ENCODE results near the gene MFSD12. TPM values are rescaled to one million over a fixed set of nuclear protein-coding genes. Genes with fewer than 3 reads are reported as not detected.
A peak's percentile ranks its signal among the peaks of the same experiment; 100 is the strongest.

Gene MFSD12
- total and polyA plus RNA-seq, 2 of the 8 experiments (the other 6 are each of a cell fraction or from before 2014, with no cell fraction given), result 59.6 to 71.3 TPM

GRCh38 chr19:3572855-3573161 lies 15.4 kb upstream of the MFSD12 start, which contains the start of gene HMG20B:
TSS of gene HMG20B (plus strand) at chr19:3572944. CDS start at chr19:3573310, 366 bp downstream.
- Histone ChIP-seq H3K9me3 (ENCODE audit: insufficient read depth in 2 of 2, low read depth in 1 of 2, low read length in 1 of 2) (no peaks in the 10 kb centered on the region), H4K5ac (ENCODE audit: insufficient read length, low read depth, low read length) (no peak within 1 kb of the TSS), H3K56ac (replicated peaks; ENCODE audit: insufficient read length, low read depth, low read length) (no peak within 1 kb of the TSS), H3K79me1 (ENCODE audit: low read depth, low read length) (no peaks in the 10 kb centered on the region), H3K14ac (ENCODE audit: insufficient read length) (no peak within 1 kb of the TSS), H3K79me2 (ENCODE audit: control insufficient read depth in 1 of 2, insufficient read depth in 2 of 2, low read length in 2 of 2) (no peaks in the 10 kb centered on the region), H3K4me2 (ENCODE audit: insufficient read depth in 1 of 2, low read depth in 2 of 2, low read length in 2 of 2) (peak within 1 kb of the TSS; percentile 70 to 77), H2BK20ac (ENCODE audit: low read length) (no peak within 1 kb of the TSS), H4K20me1 (replicated peaks in 1 of 2; ENCODE audit: control insufficient read depth in 1 of 2, insufficient read depth in 2 of 2, low read length in 2 of 2) (peaks cover 3 to 8% of the 10 kb centered on the region in 2 experiments), H2BK5ac (ENCODE audit: low read depth, low read length) (peak within 1 kb of the TSS; percentile 24), H3K18ac (ENCODE audit: extremely low read depth, low read length) (peak within 1 kb of the TSS; percentile 32), H2AFZ (ENCODE audit: low read length) (no peak within 1 kb of the TSS), H3K9ac (replicated peaks in 1 of 4; ENCODE audit: extremely low read depth in 1 of 4, low read depth in 3 of 4, low read length in 3 of 4) (peak within 1 kb of the TSS in 3 of 4 experiments; percentile 42 to 60 (median 56); a peak in 5 of 7 replicates), H4K91ac (replicated peaks; ENCODE audit: insufficient read length, low read length) (no peak within 1 kb of the TSS), H2BK12ac (ENCODE audit: low read depth, low read length) (no peak within 1 kb of the TSS), H2BK15ac (ENCODE audit: low read length) (no peak within 1 kb of the TSS), H3K27ac (ENCODE audit: low read depth, low read length) (peak within 1 kb of the TSS; percentile 51; the same call in 1 of the 2 replicates), H3K4ac (replicated peaks; ENCODE audit: insufficient read length, low read depth, low read length) (peak within 1 kb of the TSS; percentile 69), H2AK5ac (ENCODE audit: low read depth, low read length) (no peak within 1 kb of the TSS), H3K23me2 (ENCODE audit: low read depth, low read length) (peaks cover 21% of the 10 kb centered on the region; the same call in 1 of the 2 replicates), H3K4me3 (ENCODE audit: extremely low read depth in 1 of 4, insufficient read depth in 2 of 4, low read depth in 3 of 4, low read length in 4 of 4) (peak within 1 kb of the TSS; percentile 66 to 97 (median 82)), H3K4me1 (replicated peaks in 1 of 4; ENCODE audit: control insufficient read depth in 3 of 4, insufficient read depth in 4 of 4, low read length in 3 of 4) (peaks cover 3 to 13% (median 12%) of the 10 kb centered on the region in 4 experiments; a peak in 6 of 7 replicates), H4K8ac (ENCODE audit: extremely low read depth, insufficient read depth, low read length) (no peak within 1 kb of the TSS; the same call in 1 of the 2 replicates), H2BK120ac (replicated peaks; ENCODE audit: low read depth, low read length) (no peak within 1 kb of the TSS), H3K36me3 (ENCODE audit: control insufficient read depth in 2 of 4, insufficient read depth in 4 of 4, low read length in 3 of 4) (no peaks in the 10 kb centered on the region), H3K23ac (ENCODE audit: insufficient read length) (no peak within 1 kb of the TSS), H3K27me3 (replicated peaks in 1 of 4; ENCODE audit: control insufficient read depth in 3 of 4, extremely low read depth in 1 of 4, insufficient read depth in 3 of 4, low read length in 3 of 4) (no peaks in the 10 kb centered on the region)
- WGBS, 2 experiments (ENCODE audit: extremely low coverage in 1 of 2, insufficient coverage in 1 of 2, insufficient read length in 1 of 2, insufficient replicate concordance in 2 of 2, low coverage in 1 of 2, low lambda C conversion rate in 2 of 2, missing lambda C conversion rate in 1 of 2), result 3% methylated on average over 7 of the region's 30 CpGs; no CpG with 5 or more reads in 1 of the 2 experiments
- no peak for FAIRE-seq
- ChIA-PET POLR2A (ENCODE audit: partially characterized antibody) (interaction anchor here (1.4 to 2.2 kb wide), 2 partner anchors 16 to 28 kb away, joined by 3 to 5 read pairs; partner anchors contain the start of gene MFSD12), CTCF (ENCODE audit: partially characterized antibody) (no interaction called here)
- DNase-seq (ENCODE audit: low read depth in 1 of 2, low spot score in 2 of 2), result no peak
- 0 out of 2 replicates have a peak, but pooled peaks have one; percentile 1 for TF ChIP-seq TEAD4 (IDR thresholded peaks at IDR 0.05; ENCODE audit: low read depth, low read length)
- 0 out of 3 replicates have a peak, but pooled peaks of 1 of the 2 experiments have one; percentile 17 for TF ChIP-seq POLR2A (IDR thresholded peaks at IDR 0.05; ENCODE audit: control extremely low read depth in 1 of 2, low read depth in 2 of 2, low read length in 2 of 2)
- no peak for TF ChIP-seq SP2 (IDR thresholded peaks at IDR 0.05; ENCODE audit: low read length)
- peak; percentile 22; the same call in 1 of the 2 replicates for TF ChIP-seq PHF8 (conservative IDR thresholded peaks at IDR 0.05; ENCODE audit: low read depth, low read length)

Data from H1 (cell line).